NCI-H226 (cell line): ENCODE data around the gene TMC8.
"Not testable (repeated sequence)": the region's sequence is repeated elsewhere in the genome, so short reads cannot be mapped to it uniquely, and the experiment has no call there.

Source experiments
- DNase-seq: peaks from one replicate; pipeline ENCODE4 v3.0.0-alpha.2; 2015

The TMC8 gene

GRCh38 chr17:78130437-78131101 is at the start of gene TMC8:
Gene TMC8, plus strand, starts transcription at chr17:78130771. Its CDS starts 818 bp downstream, at chr17:78131589.
- DNase-seq, result no peak

GRCh38 chr17:78081551-78081950 is 49.0 kb upstream of the TMC8 start:
- no peak for DNase-seq

- not testable (repeated sequence) for DNase-seq
These were observed 48.2 kb upstream of the TMC8 start for GRCh38 chr17:78082355-78082872.

- no peak for DNase-seq
These were observed 47.6 kb upstream of the TMC8 start for GRCh38 chr17:78082988-78083387.

GRCh38 chr17:78086740-78087139 is 43.8 kb upstream of the TMC8 start:
- no peak for DNase-seq

GRCh38 chr17:78088529-78088928 is 42.0 kb upstream of the TMC8 start:
- no peak for DNase-seq

GRCh38 chr17:78089576-78090281 is 40.8 kb upstream of the TMC8 start:
- DNase-seq, result no peak

- no peak for DNase-seq
These were observed 37.7 kb upstream of the TMC8 start for GRCh38 chr17:78092794-78093324.

GRCh38 chr17:78095035-78095434 is 35.5 kb upstream of the TMC8 start:
- no peak for DNase-seq

GRCh38 chr17:78096093-78096492 is 34.5 kb upstream of the TMC8 start:
- no peak for DNase-seq

- no peak for DNase-seq
These were observed 29.5 kb upstream of the TMC8 start for GRCh38 chr17:78101112-78101511.

- DNase-seq, result no peak
These were observed 29.0 kb upstream of the TMC8 start for GRCh38 chr17:78101542-78101941.

GRCh38 chr17:78103311-78103710 is 27.3 kb upstream of the TMC8 start:
- no peak for DNase-seq

- no peak for DNase-seq
These were observed 26.0 kb upstream of the TMC8 start for GRCh38 chr17:78104540-78104941.

- DNase-seq, result no peak
These were observed 25.5 kb upstream of the TMC8 start for GRCh38 chr17:78105101-78105500.

- no peak for DNase-seq
These were observed 25.0 kb upstream of the TMC8 start for GRCh38 chr17:78105551-78105950.

GRCh38 chr17:78106211-78106610 is 24.4 kb upstream of the TMC8 start:
- no peak for DNase-seq

GRCh38 chr17:78107457-78107856 is 23.1 kb upstream of the TMC8 start:
- no peak for DNase-seq

GRCh38 chr17:78107976-78108725 is 22.4 kb upstream of the TMC8 start:
- DNase-seq, result no peak

- no peak for DNase-seq
These were observed 21.7 kb upstream of the TMC8 start for GRCh38 chr17:78108726-78109488.

GRCh38 chr17:78109489-78109761 is 21.1 kb upstream of the TMC8 start:
- DNase-seq, result no peak

- no peak for DNase-seq
These were observed 20.1 kb upstream of the TMC8 start for GRCh38 chr17:78110363-78111015.
